ENCODE measurements around the gene KCNQ1. TPM values are rescaled to one million over a fixed set of nuclear protein-coding genes. Genes with fewer than 3 reads are reported as not detected.
A peak's percentile ranks its signal among the peaks of the same experiment; 100 is the strongest.

The KCNQ1 gene
- total and polyA plus RNA-seq, 3 experiments from 2014 or later: 2.6 to 5.7 (median 3.4) TPM

- Mint-ChIP-seq H3K27me3 (peaks cover 38 to 53% of the 10 kb centered on the region in 2 donors), H3K36me3 (peaks cover 0 to under 1% (median 0%) of the 10 kb centered on the region in 3 donors), H3K9me3 (no peaks in the 10 kb centered on the region), H3K27ac (no peak overlapping the region), H3K4me1 (peaks cover 0 to 9% (median 7%) of the 10 kb centered on the region in 3 donors), H3K4me3 (no peak overlapping the region)
- H3K4me1 ChIP-seq (ENCODE audit: insufficient read depth, low read length): no peaks in the 10 kb centered on the region
- no peaks in the 10 kb centered on the region for H3K36me3 ChIP-seq (ENCODE audit: insufficient read depth, low read length)
- DNase-seq: no peak
- POLR2A ChIA-PET: no interaction called here
- no peak overlapping the region for H3K27ac ChIP-seq (ENCODE audit: low read depth, low read length)
- no peak overlapping the region for H3K4me3 ChIP-seq (ENCODE audit: low read length)
- CTCF ChIA-PET: no interaction called here
- no peaks in the 10 kb centered on the region for H3K27me3 ChIP-seq (ENCODE audit: insufficient read depth, low read length, poor library complexity, severe bottlenecking)
- no peaks in the 10 kb centered on the region for H3K9me3 ChIP-seq (ENCODE audit: low read length)
Measured at GRCh38 chr11:2870460-2870859, 425.7 kb downstream of the KCNQ1 start.

GRCh38 chr11:2870969-2871680 is 426.3 kb downstream of the KCNQ1 start:
- no peak overlapping the region for H3K27ac ChIP-seq (ENCODE audit: low read depth, low read length)
- Mint-ChIP-seq H3K36me3 (peaks cover 0 to 6% (median 0%) of the 10 kb centered on the region in 3 donors), H3K27ac (no peak overlapping the region), H3K4me3 (no peak overlapping the region), H3K27me3 (peaks cover 38 to 53% of the 10 kb centered on the region in 2 donors), H3K9me3 (no peaks in the 10 kb centered on the region), H3K4me1 (peaks cover 0 to 9% (median 7%) of the 10 kb centered on the region in 3 donors)
- ChIA-PET CTCF (no interaction called here), POLR2A (no interaction called here)
- no peaks in the 10 kb centered on the region for H3K9me3 ChIP-seq (ENCODE audit: low read length)
- no peaks in the 10 kb centered on the region for H3K4me1 ChIP-seq (ENCODE audit: insufficient read depth, low read length)
- no peak for DNase-seq
- H3K4me3 ChIP-seq (ENCODE audit: low read length): no peak overlapping the region
- H3K36me3 ChIP-seq (ENCODE audit: insufficient read depth, low read length): no peaks in the 10 kb centered on the region
- no peaks in the 10 kb centered on the region for H3K27me3 ChIP-seq (ENCODE audit: insufficient read depth, low read length, poor library complexity, severe bottlenecking)

DNA sequence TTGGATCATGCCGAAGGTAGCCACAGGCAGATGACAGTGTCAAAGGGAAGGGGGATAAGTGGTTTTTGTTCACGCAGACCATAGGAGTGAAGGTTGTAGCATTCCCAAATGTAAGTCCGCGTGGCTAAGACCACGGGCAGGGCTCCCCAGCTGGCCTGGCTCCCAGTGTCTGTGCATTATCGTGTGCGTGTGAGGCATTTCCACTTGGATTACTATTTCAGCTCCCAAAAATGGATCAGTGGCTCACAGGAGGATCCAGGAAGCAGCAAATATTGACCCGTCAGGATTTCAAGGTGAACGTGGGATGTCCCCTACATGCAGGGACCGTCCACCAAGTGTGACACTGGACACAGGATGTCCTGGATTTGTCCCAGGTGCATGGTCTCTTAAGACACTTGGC is 430.2 kb downstream of the KCNQ1 start:
- Mint-ChIP-seq H3K27me3 (peaks cover 19 to 25% of the 10 kb centered on the region in 2 donors), H3K27ac (no peak overlapping the region), H3K36me3 (peaks cover 0 to 9% (median 0%) of the 10 kb centered on the region in 3 donors), H3K9me3 (no peaks in the 10 kb centered on the region), H3K4me3 (no peak overlapping the region), H3K4me1 (peaks cover 0 to 5% (median 3%) of the 10 kb centered on the region in 3 donors)
- Histone ChIP-seq H3K27ac (ENCODE audit: low read depth, low read length) (no peak overlapping the region), H3K4me1 (ENCODE audit: insufficient read depth, low read length) (no peaks in the 10 kb centered on the region), H3K9me3 (ENCODE audit: low read length) (no peaks in the 10 kb centered on the region), H3K27me3 (ENCODE audit: insufficient read depth, low read length, poor library complexity, severe bottlenecking) (no peaks in the 10 kb centered on the region), H3K4me3 (ENCODE audit: low read length) (no peak overlapping the region), H3K36me3 (ENCODE audit: insufficient read depth, low read length) (no peaks in the 10 kb centered on the region)
- CTCF ChIA-PET: interaction anchor here (1.7 to 2.6 kb wide), 2 partner anchors 11 to 13 kb away, joined by 4 to 9 read pairs; no protein-coding TSS in a partner anchor
- POLR2A ChIA-PET: no interaction called here
- DNase-seq: no peak

- H3K27me3 Mint-ChIP-seq: peaks cover 4 to 6% of the 10 kb centered on the region in 2 donors
- no peak for DNase-seq
- peaks cover 0 to 9% (median 0%) of the 10 kb centered on the region in 3 donors for H3K36me3 Mint-ChIP-seq
- no peaks in the 10 kb centered on the region for H3K4me1 Mint-ChIP-seq
- POLR2A ChIA-PET: no interaction called here
- H3K4me3 ChIP-seq (ENCODE audit: low read length): no peak overlapping the region
- H3K27ac ChIP-seq (ENCODE audit: low read depth, low read length): no peak overlapping the region
- no peaks in the 10 kb centered on the region for H3K9me3 ChIP-seq (ENCODE audit: low read length)
- H3K36me3 ChIP-seq (ENCODE audit: insufficient read depth, low read length): no peaks in the 10 kb centered on the region
- H3K4me3 Mint-ChIP-seq: peak overlapping the region in 1 of 7 donors; percentile 1
- no peaks in the 10 kb centered on the region for H3K9me3 Mint-ChIP-seq
- CTCF ChIA-PET: interaction anchor here (0.7 to 3.1 kb wide), 4 partner anchors 9 to 344 kb away, joined by 3 to 13 read pairs (median 4); no protein-coding TSS in a partner anchor
- H3K27me3 ChIP-seq (ENCODE audit: insufficient read depth, low read length, poor library complexity, severe bottlenecking): no peaks in the 10 kb centered on the region
- no peak overlapping the region for H3K27ac Mint-ChIP-seq
- no peaks in the 10 kb centered on the region for H3K4me1 ChIP-seq (ENCODE audit: insufficient read depth, low read length)
Measured at GRCh38 chr11:2877474-2877873, 432.7 kb downstream of the KCNQ1 start.

GRCh38 chr11:2878782-2879181 is 434.0 kb downstream of the KCNQ1 start:
- Histone ChIP-seq H3K27ac (ENCODE audit: low read depth, low read length) (no peak overlapping the region), H3K4me3 (ENCODE audit: low read length) (no peak overlapping the region), H3K27me3 (ENCODE audit: insufficient read depth, low read length, poor library complexity, severe bottlenecking) (no peaks in the 10 kb centered on the region), H3K4me1 (ENCODE audit: insufficient read depth, low read length) (no peaks in the 10 kb centered on the region), H3K9me3 (ENCODE audit: low read length) (no peaks in the 10 kb centered on the region), H3K36me3 (ENCODE audit: insufficient read depth, low read length) (no peaks in the 10 kb centered on the region)
- H3K9me3 Mint-ChIP-seq: no peaks in the 10 kb centered on the region
- H3K27ac Mint-ChIP-seq: no peak overlapping the region
- peaks cover 0 to 9% (median 0%) of the 10 kb centered on the region in 3 donors for H3K36me3 Mint-ChIP-seq
- ChIA-PET CTCF (interaction anchor here (1.5 to 3.1 kb wide), 2 partner anchors 10 to 346 kb away, joined by 3 to 13 read pairs; no protein-coding TSS in a partner anchor), POLR2A (no interaction called here)
- peaks cover 2 to 7% (median 3%) of the 10 kb centered on the region in 3 donors for H3K4me1 Mint-ChIP-seq
- H3K4me3 Mint-ChIP-seq: no peak overlapping the region
- DNase-seq: no peak
- peaks cover 3 to 4% of the 10 kb centered on the region in 2 donors for H3K27me3 Mint-ChIP-seq

GRCh38 chr11:2880646-2881045 is 435.8 kb downstream of the KCNQ1 start:
- Mint-ChIP-seq H3K9me3 (no peaks in the 10 kb centered on the region), H3K36me3 (peaks cover 0 to 7% (median 1%) of the 10 kb centered on the region in 3 donors), H3K4me3 (no peak overlapping the region), H3K4me1 (peaks cover 2 to 8% (median 7%) of the 10 kb centered on the region in 3 donors), H3K27ac (no peak overlapping the region), H3K27me3 (no peaks in the 10 kb centered on the region)
- Histone ChIP-seq H3K27ac (ENCODE audit: low read depth, low read length) (no peak overlapping the region), H3K27me3 (ENCODE audit: insufficient read depth, low read length, poor library complexity, severe bottlenecking) (no peaks in the 10 kb centered on the region), H3K36me3 (ENCODE audit: insufficient read depth, low read length) (no peaks in the 10 kb centered on the region), H3K4me3 (ENCODE audit: low read length) (no peak overlapping the region), H3K9me3 (ENCODE audit: low read length) (no peaks in the 10 kb centered on the region), H3K4me1 (ENCODE audit: insufficient read depth, low read length) (no peaks in the 10 kb centered on the region)
- ChIA-PET CTCF (interaction anchor here (1.8 kb wide), 1 partner anchor 12 kb away, joined by 4 read pairs; no protein-coding TSS in a partner anchor), POLR2A (no interaction called here)
- DNase-seq: no peak

DNA sequence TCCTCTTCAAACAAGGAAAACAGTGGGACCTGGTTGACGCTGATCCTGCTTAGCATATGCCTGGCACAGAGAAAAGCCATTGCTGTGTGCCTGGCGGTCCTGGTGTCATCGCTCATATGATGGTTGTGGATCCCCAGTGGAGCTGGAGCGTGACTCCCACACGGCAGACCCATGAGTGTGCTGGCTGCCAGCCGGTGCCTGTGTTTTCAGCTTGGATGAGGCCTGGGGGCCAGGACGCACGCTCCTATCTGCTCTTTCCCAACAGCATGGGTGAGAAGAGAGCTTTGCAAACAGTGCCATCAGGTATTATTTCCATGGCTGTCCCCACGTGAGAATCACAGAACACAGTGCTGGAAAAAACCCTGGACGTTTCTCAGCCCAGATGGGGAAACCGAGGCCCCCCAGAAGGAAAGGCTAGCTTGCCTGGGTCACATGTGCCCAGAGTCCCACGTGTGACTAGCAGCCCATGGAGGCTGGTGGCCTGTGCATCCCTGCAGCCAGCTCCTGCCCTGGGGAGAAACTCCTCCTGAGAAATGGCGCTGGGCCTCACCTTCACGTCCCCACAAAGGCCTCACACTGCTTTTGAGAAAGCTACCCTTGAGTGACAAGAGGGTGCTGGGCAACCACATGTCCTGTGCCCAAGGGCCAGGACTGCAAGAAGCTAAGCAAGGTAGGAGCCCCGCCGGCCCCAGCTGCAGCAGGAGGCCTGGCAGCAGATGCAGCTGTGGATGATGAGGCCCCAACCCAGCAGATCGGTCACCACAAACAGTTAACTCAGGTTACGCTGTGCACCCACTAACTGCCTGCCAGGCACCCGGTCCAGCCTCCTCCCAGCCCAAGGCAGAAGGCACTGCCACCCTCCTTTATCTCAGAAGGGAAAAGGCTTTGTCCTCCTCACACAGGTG is 436.5 kb downstream of the KCNQ1 start:
- Mint-ChIP-seq H3K4me3 (peak overlapping the region in 1 of 7 donors; percentile 42), H3K36me3 (peaks cover 0 to 3% (median 1%) of the 10 kb centered on the region in 3 donors), H3K9me3 (no peaks in the 10 kb centered on the region), H3K27me3 (no peaks in the 10 kb centered on the region), H3K27ac (no peak overlapping the region), H3K4me1 (peaks cover 2 to 8% (median 7%) of the 10 kb centered on the region in 3 donors)
- Histone ChIP-seq H3K36me3 (ENCODE audit: insufficient read depth, low read length) (no peaks in the 10 kb centered on the region), H3K9me3 (ENCODE audit: low read length) (no peaks in the 10 kb centered on the region), H3K4me1 (ENCODE audit: insufficient read depth, low read length) (peaks cover 2% of the 10 kb centered on the region), H3K4me3 (ENCODE audit: low read length) (no peak overlapping the region), H3K27me3 (ENCODE audit: insufficient read depth, low read length, poor library complexity, severe bottlenecking) (no peaks in the 10 kb centered on the region), H3K27ac (ENCODE audit: low read depth, low read length) (no peak overlapping the region)
- ChIA-PET POLR2A (no interaction called here), CTCF (interaction anchor here (1.8 to 14.2 kb wide), 2 partner anchors 12 to 348 kb away, joined by 4 to 345 read pairs; no protein-coding TSS in a partner anchor)
- no peak for DNase-seq
